Muscle of leg (tissue), 11 donors: ENCODE measurements around the gene IQCE. TPM values are rescaled to one million over a fixed set of nuclear protein-coding genes. Genes with fewer than 3 reads are reported as not detected.

Experiments used
- DNase-seq: peaks from one replicate; pipeline ENCODE4 v3.0.0; 2013
- H3K27ac ChIP-seq: one replicate; pipeline ENCODE4 v1.5.1; 2013; ENCODE audit warnings: mild to moderate bottlenecking, low read length, control low read depth
- H3K27me3 ChIP-seq: one replicate; pipeline ENCODE4 v1.6.1; 2013; ENCODE audit warnings: low read length; ENCODE audit not compliant: control insufficient read depth, insufficient read depth
- H3K36me3 ChIP-seq: one replicate; pipeline ENCODE4 v1.6.1; 2013; ENCODE audit warnings: low read length; ENCODE audit not compliant: control insufficient read depth, insufficient read depth
- H3K4me1 ChIP-seq: one replicate; pipeline ENCODE4 v1.6.1; 2013; ENCODE audit warnings: low read length; ENCODE audit not compliant: control insufficient read depth, insufficient read depth
- H3K4me3 ChIP-seq: one replicate; pipeline ENCODE4 v1.5.1; 2013; ENCODE audit warnings: low read length, control low read depth
- H3K9me3 ChIP-seq: replicated peaks from 2 replicates; pipeline ENCODE4 v1.6.1; 2013; ENCODE audit warnings: low read depth, low read length; ENCODE audit not compliant: control insufficient read depth
- WGBS: methylation state at CpG from one replicate; pipeline ENCODE4 v1.1.5; 2013; ENCODE audit warnings: missing lambda C conversion rate; ENCODE audit not compliant: insufficient coverage; 5-methylcytosine and 5-hydroxymethylcytosine counted together
- polyA plus RNA-seq, 8 donors: library from polyadenylated mRNA; unstranded; fragments of 120-200 nt; gene quantifications; one replicate each; pipeline versions ENCODE4 v1.2.1 to v1.2.3, GENCODE V29; 2013; ENCODE audit warnings: inconsistent platforms in 1 of 8, low replicate concordance in 1 of 8; ENCODE audit not compliant: insufficient read length in 8 of 8, insufficient read depth in 1 of 8
- total RNA-seq: library from RNA; stranded (reverse); fragments of 120-200 nt; gene quantifications from one replicate; pipeline ENCODE4 v1.2.4, GENCODE V29; 2013

The IQCE gene
- total and polyA plus RNA-seq, 9 donors: 4.7 to 9.6 (median 7.1) TPM

GRCh38 chr7:2542011-2542915, 16.5 kb upstream of the IQCE start:
- no peak for DNase-seq
- Histone ChIP-seq H3K4me3 (no peak overlapping the region), H3K27me3 (no peaks in the 10 kb centered on the region), H3K4me1 (no peaks in the 10 kb centered on the region), H3K36me3 (peaks cover 85% of the 10 kb centered on the region), H3K27ac (no peak overlapping the region), H3K9me3 (no peaks in the 10 kb centered on the region)
- 87% methylated on average over 22 of the region's 25 CpGs for WGBS

DNA sequence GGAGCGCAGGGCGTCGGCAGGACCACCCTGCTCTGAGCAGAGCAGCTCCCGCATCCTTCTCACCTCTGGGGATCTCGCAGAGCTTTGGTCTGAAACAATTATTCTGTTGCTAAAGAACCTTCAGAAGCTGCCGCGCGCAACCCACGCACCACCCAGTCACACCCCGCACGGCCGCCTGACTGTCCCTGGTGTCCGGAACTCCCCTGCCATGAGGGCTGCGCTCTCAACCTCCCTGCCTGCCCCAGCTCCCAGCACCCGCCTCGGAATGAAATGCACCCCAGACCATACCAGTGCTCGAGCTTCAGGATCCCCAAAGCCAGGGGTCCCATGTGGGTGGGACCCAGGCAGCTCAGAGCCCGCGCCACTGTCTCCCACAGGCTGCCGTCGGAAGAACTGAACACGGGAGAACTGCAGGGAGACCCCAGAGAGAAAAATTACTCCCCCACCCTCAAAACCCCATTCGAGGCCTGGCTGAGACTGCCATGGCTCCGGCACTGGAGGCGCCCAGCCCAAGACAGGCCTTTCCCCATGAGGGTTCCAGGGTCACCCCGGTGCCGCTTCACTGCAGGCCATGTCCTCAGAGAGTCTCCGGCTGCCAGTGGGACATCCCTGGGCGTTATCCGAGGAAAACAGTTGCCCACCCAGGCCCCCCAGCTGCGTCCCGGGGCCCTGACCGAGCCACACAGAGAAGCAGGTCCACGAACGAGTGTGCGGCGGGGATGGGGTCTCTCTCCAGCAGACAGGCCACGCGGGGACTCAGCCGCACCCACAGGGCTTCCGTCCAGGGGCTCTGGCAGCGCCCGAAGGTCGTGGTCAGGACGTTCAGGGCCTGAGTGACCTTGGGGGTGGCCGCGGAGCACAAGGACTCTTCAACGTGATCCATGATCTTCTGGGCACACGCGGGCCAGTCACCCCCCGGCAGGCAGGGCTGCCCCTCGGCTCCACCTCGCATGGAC, 15.6 kb upstream of the IQCE start:
- no peaks in the 10 kb centered on the region for H3K27me3 ChIP-seq
- no peaks in the 10 kb centered on the region for H3K4me1 ChIP-seq
- no peak overlapping the region for H3K4me3 ChIP-seq
- WGBS: 86% methylated on average over 44 of the region's 53 CpGs
- no peaks in the 10 kb centered on the region for H3K9me3 ChIP-seq
- H3K36me3 ChIP-seq: peaks cover 89% of the 10 kb centered on the region
- no peak for DNase-seq
- H3K27ac ChIP-seq: no peak overlapping the region

DNA sequence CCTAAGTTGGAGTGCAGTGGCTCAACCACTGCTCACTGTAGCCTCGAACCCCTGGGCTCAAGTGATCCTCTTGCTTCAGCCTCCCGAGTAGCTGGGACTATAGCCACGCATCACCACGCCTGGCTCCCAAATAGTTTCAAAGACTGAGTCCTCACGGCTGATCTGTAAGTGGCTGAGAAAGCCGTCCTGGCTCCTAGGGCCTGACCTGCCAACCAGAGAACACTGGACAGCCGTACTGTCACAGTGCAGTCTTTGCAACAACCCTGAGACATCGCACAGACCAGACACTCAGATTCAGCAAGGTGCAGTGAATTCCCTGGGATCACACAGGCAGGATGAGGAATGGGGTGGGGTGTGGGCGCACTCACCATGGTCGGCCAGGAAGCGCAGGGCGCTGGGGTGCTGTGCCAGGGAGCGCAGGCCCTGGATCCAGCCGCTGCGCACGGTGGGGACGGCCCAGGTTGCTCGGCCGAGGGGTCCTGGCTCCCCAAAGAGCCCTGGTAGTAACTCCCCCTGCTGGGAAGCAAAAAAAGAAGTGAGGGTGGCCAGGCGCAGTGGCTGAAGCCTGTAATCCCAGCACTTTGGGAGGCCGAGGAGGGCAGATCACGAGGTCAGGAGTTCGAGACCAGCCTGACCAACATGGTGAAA, 14.1 kb upstream of the IQCE start:
- no peak overlapping the region for H3K27ac ChIP-seq
- no peak for DNase-seq
- no peaks in the 10 kb centered on the region for H3K4me1 ChIP-seq
- H3K9me3 ChIP-seq: no peaks in the 10 kb centered on the region
- no peak overlapping the region for H3K4me3 ChIP-seq
- H3K27me3 ChIP-seq: no peaks in the 10 kb centered on the region
- peaks cover 82% of the 10 kb centered on the region for H3K36me3 ChIP-seq
- WGBS: 90% methylated on average over 20 of the region's 23 CpGs

GRCh38 chr7:2545746-2546425, 12.9 kb upstream of the IQCE start:
- Histone ChIP-seq H3K4me3 (no peak overlapping the region), H3K27me3 (no peaks in the 10 kb centered on the region), H3K27ac (no peak overlapping the region), H3K4me1 (no peaks in the 10 kb centered on the region), H3K36me3 (peaks cover 80% of the 10 kb centered on the region), H3K9me3 (no peaks in the 10 kb centered on the region)
- DNase-seq: no peak
- 91% methylated on average over 20 of the region's 20 CpGs for WGBS

- WGBS: 88% methylated on average over 21 of the region's 31 CpGs
- Histone ChIP-seq H3K27ac (no peak overlapping the region), H3K36me3 (peaks cover 70% of the 10 kb centered on the region), H3K27me3 (no peaks in the 10 kb centered on the region), H3K9me3 (no peaks in the 10 kb centered on the region), H3K4me3 (no peak overlapping the region), H3K4me1 (no peaks in the 10 kb centered on the region)
- no peak for DNase-seq
These were observed 11.8 kb upstream of the IQCE start for GRCh38 chr7:2546776-2547586.

GRCh38 chr7:2551418-2551817, 7.4 kb upstream of the IQCE start:
- Histone ChIP-seq H3K27ac (no peak overlapping the region), H3K27me3 (no peaks in the 10 kb centered on the region), H3K36me3 (peaks cover 37% of the 10 kb centered on the region), H3K4me1 (peaks cover 15% of the 10 kb centered on the region), H3K4me3 (no peak overlapping the region), H3K9me3 (no peaks in the 10 kb centered on the region)
- whole genome bisulfite sequencing: 95% methylated on average over 4 of the region's 8 CpGs
- DNase-seq: no peak

DNA sequence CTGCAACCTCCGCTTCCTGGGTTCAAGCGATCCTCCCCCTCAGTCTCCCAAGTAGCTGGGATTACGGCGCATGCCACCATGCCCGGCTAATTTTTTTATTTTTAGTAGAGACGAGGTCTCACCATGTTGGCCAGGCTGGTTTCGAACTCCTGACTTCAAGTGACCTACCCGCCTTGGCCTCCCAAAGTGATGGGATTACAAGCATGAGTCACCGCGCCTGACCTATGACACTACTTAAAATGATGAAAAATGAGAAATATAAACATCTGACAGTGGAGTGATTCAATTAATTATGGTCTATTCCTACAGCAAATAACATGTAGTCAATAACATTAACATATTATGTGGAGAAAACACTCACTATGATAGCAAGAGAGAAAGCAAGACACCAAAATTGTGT, 5.7 kb upstream of the IQCE start:
- peaks cover 22% of the 10 kb centered on the region for H3K36me3 ChIP-seq
- WGBS: 98% methylated on average over 7 of the region's 10 CpGs
- no peaks in the 10 kb centered on the region for H3K9me3 ChIP-seq

DNA sequence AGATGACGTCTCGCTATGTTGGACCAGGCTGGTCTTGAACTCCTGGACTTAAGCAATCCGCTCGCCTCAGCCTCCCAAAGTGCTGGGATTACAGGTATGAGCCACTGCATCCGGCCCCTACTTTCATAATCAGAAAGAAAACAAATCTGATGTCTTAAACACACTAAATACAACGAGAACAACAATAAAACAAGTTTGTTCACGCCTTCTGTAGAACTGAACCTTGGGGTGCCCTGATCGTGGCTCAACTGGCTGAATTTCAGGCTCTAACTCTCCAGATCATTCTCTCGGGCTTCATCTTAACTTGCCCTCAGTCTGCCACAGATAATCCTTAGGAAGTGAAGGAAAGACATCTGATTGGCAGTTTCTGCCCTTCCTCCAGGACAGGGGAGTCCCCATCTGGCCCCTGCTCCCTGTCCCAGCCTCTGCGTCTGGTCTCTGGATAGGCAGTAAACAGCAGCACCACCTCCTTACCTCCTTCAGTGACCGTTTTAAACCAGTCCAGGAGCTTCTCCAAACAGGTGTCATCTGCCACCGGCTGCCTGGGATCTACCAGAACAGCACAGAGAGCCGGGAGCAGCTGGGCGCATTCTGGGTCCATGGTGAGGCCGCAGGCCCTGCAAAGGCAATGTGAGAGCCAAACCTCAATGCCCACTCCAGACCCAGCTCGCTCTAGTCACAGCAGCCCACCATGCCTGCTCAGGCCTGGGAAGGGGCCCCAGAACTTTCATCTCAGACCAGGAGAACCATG, 4.8 kb upstream of the IQCE start:
- H3K36me3 ChIP-seq: peaks cover 17% of the 10 kb centered on the region
- peak overlapping the region; percentile 86 for H3K4me3 ChIP-seq
- H3K4me1 ChIP-seq: peaks cover 22% of the 10 kb centered on the region
- 75% methylated on average over 11 of the region's 16 CpGs for WGBS
- DNase-seq: no peak
- H3K9me3 ChIP-seq: no peaks in the 10 kb centered on the region
- H3K27ac ChIP-seq: no peak overlapping the region
- H3K27me3 ChIP-seq: no peaks in the 10 kb centered on the region

More for the DNA sequence above, 5.7 kb upstream of the IQCE start:
- Histone ChIP-seq H3K4me3 (no peak overlapping the region), H3K27ac (no peak overlapping the region), H3K4me1 (peaks cover 16% of the 10 kb centered on the region), H3K27me3 (no peaks in the 10 kb centered on the region)
- DNase-seq: no peak
